HepG2 (cell line): ENCODE measurements around the gene NDUFS2. TPM values are rescaled to one million over a fixed set of nuclear protein-coding genes. Genes with fewer than 3 reads are reported as not detected.

Source experiments
- CBX2 ChIP-seq, 2 experiments: fragments of 200-600 bp in 1 of 2; sonication (generic); formaldehyde crosslinking in 1 of 2; IDR thresholded peaks; 2 replicates each; pipeline versions ENCODE4 v1.7.0 to v1.8.1; 2018 to 2022; ENCODE audit warnings: low read depth in 2 of 2, low read length in 1 of 2, mild to moderate bottlenecking in 1 of 2, missing genetic modification reagents in 1 of 2
- CHD2 ChIP-seq: IDR thresholded peaks from 2 replicates; pipeline ENCODE4 v1.6.1; 2011; ENCODE audit warnings: low read depth, low read length, improper control_type of control experiment
- FOXK2 ChIP-seq: fragments of 450-650 bp; IDR thresholded peaks from 2 replicates; pipeline ENCODE4 v1.6.1; 2016
- GPN1 ChIP-seq: sonication (generic); formaldehyde crosslinking; IDR thresholded peaks from 2 replicates; pipeline ENCODE4 v1.5.1; 2020; ENCODE audit warnings: missing genetic modification reagents, borderline replicate concordance
- POGK ChIP-seq: sonication (generic); formaldehyde crosslinking; conservative IDR thresholded peaks from 2 replicates; pipeline ENCODE4 v1.8.0; 2022; ENCODE audit warnings: mild to moderate bottlenecking, moderate library complexity, missing genetic modification reagents
- RXRA ChIP-seq: sonication (generic); formaldehyde crosslinking; IDR thresholded peaks from 2 replicates; pipeline ENCODE4 v1.5.1; 2020; ENCODE audit warnings: missing genetic modification reagents
- ZNF343 ChIP-seq: sonication (generic); formaldehyde crosslinking; IDR thresholded peaks from 2 replicates; pipeline ENCODE4 v1.4.0; 2020; ENCODE audit warnings: mild to moderate bottlenecking, missing genetic modification reagents
- ZNF552 ChIP-seq: sonication (generic); formaldehyde crosslinking; IDR thresholded peaks from 2 replicates; pipeline ENCODE4 v1.9.0; 2022; ENCODE audit warnings: missing genetic modification reagents, mild to moderate bottlenecking, borderline replicate concordance
- ZNF572 ChIP-seq: sonication (generic); formaldehyde crosslinking; IDR thresholded peaks from 2 replicates; pipeline ENCODE4 v1.5.1; 2020; ENCODE audit warnings: mild to moderate bottlenecking, missing genetic modification reagents
- ZNF670 ChIP-seq: sonication (generic); formaldehyde crosslinking; IDR thresholded peaks from 2 replicates; pipeline ENCODE4 v1.8.0; 2022; ENCODE audit warnings: mild to moderate bottlenecking, missing genetic modification reagents, borderline replicate concordance
- polyA plus RNA-seq, 8 experiments: library from polyadenylated mRNA; depleted of rRNA in 3 of 8; stranded (reverse) in 7 of 8; unstranded in 1 of 8; fragments of >200 nt; fragmentation: Illumina TruSeq in 4 of 8; extraction: Trizol in 4 of 8; gene quantifications; 2 replicates each; pipeline versions ENCODE4 v1.2.1 to v1.2.3, GENCODE V29; 2011 to 2016; ENCODE audit warnings: low read depth in 4 of 8, missing spikeins in 1 of 8, mixed read lengths in 1 of 8; ENCODE audit not compliant: insufficient read depth in 1 of 8
- total RNA-seq, 5 experiments: library from RNA; depleted of rRNA; stranded (reverse); fragments of >200 nt; fragmentation: Illumina TruSeq; extraction: Trizol; gene quantifications; 2 replicates each; pipeline ENCODE4 v1.2.3, GENCODE V29; 2016; ENCODE audit warnings: low read depth in 1 of 5
- TF ChIP-seq, protein P1 (sequence below): sonication (generic); formaldehyde crosslinking; IDR thresholded peaks from 2 replicates; pipeline ENCODE4 v1.4.0; 2020; ENCODE audit warnings: low read depth, mild to moderate bottlenecking, missing genetic modification reagents
- TF ChIP-seq, protein P2 (sequence below): sonication (generic); formaldehyde crosslinking; conservative IDR thresholded peaks from 2 replicates; pipeline ENCODE4 v1.5.0; 2020; ENCODE audit warnings: missing genetic modification reagents
- TF ChIP-seq, protein P3 (sequence below), 2 experiments: fragments of 450-650 bp in 1 of 2; sonication (generic) in 1 of 2; formaldehyde crosslinking; IDR thresholded peaks; 2 replicates each; pipeline versions ENCODE4 v1.5.0 to v1.8.0; 2020 to 2022; ENCODE audit warnings: mild to moderate bottlenecking in 1 of 2, missing genetic modification reagents in 1 of 2
- TF ChIP-seq, protein P4 (sequence below): sonication (generic); formaldehyde crosslinking; IDR thresholded peaks from 2 replicates; pipeline ENCODE4 v1.4.0; 2020; ENCODE audit warnings: missing genetic modification reagents, borderline replicate concordance
- TF ChIP-seq, protein P5 (sequence below): sonication (generic); formaldehyde crosslinking; IDR thresholded peaks from 2 replicates; pipeline ENCODE4 v1.9.0; 2021; ENCODE audit warnings: missing genetic modification reagents, mild to moderate bottlenecking, borderline replicate concordance
- TF ChIP-seq, protein P6 (sequence below): sonication (generic); formaldehyde crosslinking; IDR thresholded peaks from 2 replicates; pipeline ENCODE4 v1.8.0; 2022; ENCODE audit warnings: mild to moderate bottlenecking, missing genetic modification reagents, moderate library complexity

NDUFS2 gene
- total and polyA plus RNA-seq, 2 of the 13 experiments (the other 11 are each of a cell fraction or from before 2014, with no cell fraction given), result 89.9 to 118 TPM

GRCh38 chr1:161159087-161159912 is 42.9 kb upstream of the NDUFS2 start, which contains the start of gene USP21 (continued):
- TF ChIP-seq, protein P1, sequence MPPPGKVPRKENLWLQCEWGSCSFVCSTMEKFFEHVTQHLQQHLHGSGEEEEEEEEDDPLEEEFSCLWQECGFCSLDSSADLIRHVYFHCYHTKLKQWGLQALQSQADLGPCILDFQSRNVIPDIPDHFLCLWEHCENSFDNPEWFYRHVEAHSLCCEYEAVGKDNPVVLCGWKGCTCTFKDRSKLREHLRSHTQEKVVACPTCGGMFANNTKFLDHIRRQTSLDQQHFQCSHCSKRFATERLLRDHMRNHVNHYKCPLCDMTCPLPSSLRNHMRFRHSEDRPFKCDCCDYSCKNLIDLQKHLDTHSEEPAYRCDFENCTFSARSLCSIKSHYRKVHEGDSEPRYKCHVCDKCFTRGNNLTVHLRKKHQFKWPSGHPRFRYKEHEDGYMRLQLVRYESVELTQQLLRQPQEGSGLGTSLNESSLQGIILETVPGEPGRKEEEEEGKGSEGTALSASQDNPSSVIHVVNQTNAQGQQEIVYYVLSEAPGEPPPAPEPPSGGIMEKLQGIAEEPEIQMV, result 0 out of 2 replicates have a peak, but pooled peaks have one; percentile 4
- TF ChIP-seq, protein P2, sequence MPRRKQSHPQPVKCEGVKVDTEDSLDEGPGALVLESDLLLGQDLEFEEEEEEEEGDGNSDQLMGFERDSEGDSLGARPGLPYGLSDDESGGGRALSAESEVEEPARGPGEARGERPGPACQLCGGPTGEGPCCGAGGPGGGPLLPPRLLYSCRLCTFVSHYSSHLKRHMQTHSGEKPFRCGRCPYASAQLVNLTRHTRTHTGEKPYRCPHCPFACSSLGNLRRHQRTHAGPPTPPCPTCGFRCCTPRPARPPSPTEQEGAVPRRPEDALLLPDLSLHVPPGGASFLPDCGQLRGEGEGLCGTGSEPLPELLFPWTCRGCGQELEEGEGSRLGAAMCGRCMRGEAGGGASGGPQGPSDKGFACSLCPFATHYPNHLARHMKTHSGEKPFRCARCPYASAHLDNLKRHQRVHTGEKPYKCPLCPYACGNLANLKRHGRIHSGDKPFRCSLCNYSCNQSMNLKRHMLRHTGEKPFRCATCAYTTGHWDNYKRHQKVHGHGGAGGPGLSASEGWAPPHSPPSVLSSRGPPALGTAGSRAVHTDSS (CRISPR knock-in tag), result no peak
- TF ChIP-seq, protein P3, sequence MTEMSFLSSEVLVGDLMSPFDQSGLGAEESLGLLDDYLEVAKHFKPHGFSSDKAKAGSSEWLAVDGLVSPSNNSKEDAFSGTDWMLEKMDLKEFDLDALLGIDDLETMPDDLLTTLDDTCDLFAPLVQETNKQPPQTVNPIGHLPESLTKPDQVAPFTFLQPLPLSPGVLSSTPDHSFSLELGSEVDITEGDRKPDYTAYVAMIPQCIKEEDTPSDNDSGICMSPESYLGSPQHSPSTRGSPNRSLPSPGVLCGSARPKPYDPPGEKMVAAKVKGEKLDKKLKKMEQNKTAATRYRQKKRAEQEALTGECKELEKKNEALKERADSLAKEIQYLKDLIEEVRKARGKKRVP (CRISPR knock-in tag; IDR thresholded peaks at IDR 0.05), result no peak
- TF ChIP-seq, protein P4, sequence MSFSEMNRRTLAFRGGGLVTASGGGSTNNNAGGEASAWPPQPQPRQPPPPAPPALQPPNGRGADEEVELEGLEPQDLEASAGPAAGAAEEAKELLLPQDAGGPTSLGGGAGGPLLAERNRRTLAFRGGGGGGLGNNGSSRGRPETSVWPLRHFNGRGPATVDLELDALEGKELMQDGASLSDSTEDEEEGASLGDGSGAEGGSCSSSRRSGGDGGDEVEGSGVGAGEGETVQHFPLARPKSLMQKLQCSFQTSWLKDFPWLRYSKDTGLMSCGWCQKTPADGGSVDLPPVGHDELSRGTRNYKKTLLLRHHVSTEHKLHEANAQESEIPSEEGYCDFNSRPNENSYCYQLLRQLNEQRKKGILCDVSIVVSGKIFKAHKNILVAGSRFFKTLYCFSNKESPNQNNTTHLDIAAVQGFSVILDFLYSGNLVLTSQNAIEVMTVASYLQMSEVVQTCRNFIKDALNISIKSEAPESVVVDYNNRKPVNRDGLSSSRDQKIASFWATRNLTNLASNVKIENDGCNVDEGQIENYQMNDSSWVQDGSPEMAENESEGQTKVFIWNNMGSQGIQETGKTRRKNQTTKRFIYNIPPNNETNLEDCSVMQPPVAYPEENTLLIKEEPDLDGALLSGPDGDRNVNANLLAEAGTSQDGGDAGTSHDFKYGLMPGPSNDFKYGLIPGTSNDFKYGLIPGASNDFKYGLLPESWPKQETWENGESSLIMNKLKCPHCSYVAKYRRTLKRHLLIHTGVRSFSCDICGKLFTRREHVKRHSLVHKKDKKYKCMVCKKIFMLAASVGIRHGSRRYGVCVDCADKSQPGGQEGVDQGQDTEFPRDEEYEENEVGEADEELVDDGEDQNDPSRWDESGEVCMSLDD (CRISPR knock-in tag), result no peak
- TF ChIP-seq ZNF670, result peak; percentile 46; the same call in 1 of the 2 replicates
- TF ChIP-seq, protein P5, sequence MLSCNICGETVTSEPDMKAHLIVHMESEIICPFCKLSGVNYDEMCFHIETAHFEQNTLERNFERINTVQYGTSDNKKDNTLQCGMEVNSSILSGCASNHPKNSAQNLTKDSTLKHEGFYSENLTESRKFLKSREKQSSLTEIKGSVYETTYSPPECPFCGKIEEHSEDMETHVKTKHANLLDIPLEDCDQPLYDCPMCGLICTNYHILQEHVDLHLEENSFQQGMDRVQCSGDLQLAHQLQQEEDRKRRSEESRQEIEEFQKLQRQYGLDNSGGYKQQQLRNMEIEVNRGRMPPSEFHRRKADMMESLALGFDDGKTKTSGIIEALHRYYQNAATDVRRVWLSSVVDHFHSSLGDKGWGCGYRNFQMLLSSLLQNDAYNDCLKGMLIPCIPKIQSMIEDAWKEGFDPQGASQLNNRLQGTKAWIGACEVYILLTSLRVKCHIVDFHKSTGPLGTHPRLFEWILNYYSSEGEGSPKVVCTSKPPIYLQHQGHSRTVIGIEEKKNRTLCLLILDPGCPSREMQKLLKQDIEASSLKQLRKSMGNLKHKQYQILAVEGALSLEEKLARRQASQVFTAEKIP (CRISPR knock-in tag), result no peak
- no peak for TF ChIP-seq GPN1
- TF ChIP-seq POGK (CRISPR knock-in tag), result peak; percentile 55; the same call in 1 of the 2 replicates
- TF ChIP-seq CBX2 (IDR thresholded peaks at IDR 0.05; ENCODE audit: low read depth, low read length), result no peak
- no peak for TF ChIP-seq CBX2 (CRISPR knock-in tag; IDR thresholded peaks at IDR 0.05; ENCODE audit: low read depth)
- TF ChIP-seq, protein P6, sequence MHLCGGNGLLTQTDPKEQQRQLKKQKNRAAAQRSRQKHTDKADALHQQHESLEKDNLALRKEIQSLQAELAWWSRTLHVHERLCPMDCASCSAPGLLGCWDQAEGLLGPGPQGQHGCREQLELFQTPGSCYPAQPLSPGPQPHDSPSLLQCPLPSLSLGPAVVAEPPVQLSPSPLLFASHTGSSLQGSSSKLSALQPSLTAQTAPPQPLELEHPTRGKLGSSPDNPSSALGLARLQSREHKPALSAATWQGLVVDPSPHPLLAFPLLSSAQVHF (CRISPR knock-in tag), result no peak
- no peak for TF ChIP-seq ZNF572 (CRISPR knock-in tag)
- 0 out of 2 replicates have a peak, but pooled peaks have one; percentile 20 for TF ChIP-seq RXRA (CRISPR knock-in tag)
- no peak for TF ChIP-seq CHD2
- no peak for TF ChIP-seq FOXK2
- no peak for TF ChIP-seq ZNF552 (CRISPR knock-in tag)
- TF ChIP-seq ZNF343, result no peak
